Keratinocyte (primary cell): ENCODE measurements around the gene NPHS1. TPM values are rescaled to one million over a fixed set of nuclear protein-coding genes. Genes with fewer than 3 reads are reported as not detected.

Experiments used
- DNase-seq: peaks from one replicate; pipeline ENCODE4 v3.0.0-alpha.2; 2011; ENCODE audit warnings: low read depth, missing footprints, low spot score
- FAIRE-seq: peaks from 2 replicates; lab custom pipeline; 2011; peaks lifted over from hg19 to GRCh38; lab: Jason Lieb, UNC
- H2AFZ ChIP-seq: 2 replicates; pipeline ENCODE4 v1.6.0; 2012; ENCODE audit warnings: low read length, control low read depth, inconsistent platforms; ENCODE audit not compliant: control insufficient read depth
- H3K27ac ChIP-seq: 2 replicates; pipeline ENCODE4 v1.5.1; 2011; ENCODE audit warnings: low read length; ENCODE audit not compliant: control insufficient read depth, insufficient read depth
- H3K27me3 ChIP-seq: 3 replicates; pipeline ENCODE4 v1.6.0; 2011; ENCODE audit warnings: low read length; ENCODE audit not compliant: control insufficient read depth, insufficient read depth; ENCODE audit errors: extremely low read depth
- H3K36me3 ChIP-seq, 2 experiments: 2 replicates in 1 of 2; 3 replicates in 1 of 2; pipeline ENCODE4 v1.5.1; 2011; ENCODE audit warnings: low read length in 2 of 2, mild to moderate bottlenecking in 1 of 2; ENCODE audit not compliant: control insufficient read depth in 2 of 2, insufficient read depth in 2 of 2; ENCODE audit errors: extremely low read depth in 1 of 2
- H3K4me1 ChIP-seq: 3 replicates; pipeline ENCODE4 v1.5.1; 2011; ENCODE audit warnings: low read length; ENCODE audit not compliant: control insufficient read depth, insufficient read depth; ENCODE audit errors: extremely low read depth
- H3K4me2 ChIP-seq: 3 replicates; pipeline ENCODE4 v1.6.0; 2011; ENCODE audit warnings: low read depth, low read length; ENCODE audit not compliant: control insufficient read depth, insufficient read depth; ENCODE audit errors: extremely low read depth
- H3K4me3 ChIP-seq, 3 experiments: fragments of 200-600 bp in 1 of 3; sonication (generic) in 1 of 3; 2 replicates in 2 of 3; 3 replicates in 1 of 3; pipeline ENCODE4 v1.5.1; 2011 to 2016; ENCODE audit warnings: low read length in 3 of 3, mild to moderate bottlenecking in 3 of 3, control low read depth in 2 of 3, inconsistent platforms in 1 of 3, low read depth in 1 of 3, mixed read lengths in 1 of 3, mixed run types in 1 of 3, moderate library complexity in 1 of 3; ENCODE audit not compliant: control insufficient read depth in 2 of 3, insufficient read depth in 2 of 3; ENCODE audit errors: extremely low read depth in 1 of 3
- H3K79me2 ChIP-seq: 2 replicates; pipeline ENCODE4 v1.6.0; 2012; ENCODE audit warnings: low read length; ENCODE audit not compliant: control insufficient read depth, insufficient read depth
- H3K9ac ChIP-seq: 3 replicates; pipeline ENCODE4 v1.6.0; 2011; ENCODE audit warnings: low read length; ENCODE audit not compliant: control insufficient read depth, insufficient read depth; ENCODE audit errors: extremely low read depth
- H3K9me1 ChIP-seq: 3 replicates; pipeline ENCODE4 v1.6.0; 2011; ENCODE audit warnings: low read length; ENCODE audit not compliant: control insufficient read depth, insufficient read depth; ENCODE audit errors: extremely low read depth
- H3K9me3 ChIP-seq: 2 replicates; pipeline ENCODE4 v1.5.1; 2012; ENCODE audit warnings: low read depth, low read length; ENCODE audit not compliant: control insufficient read depth
- H4K20me1 ChIP-seq: 3 replicates; pipeline ENCODE4 v1.6.0; 2011; ENCODE audit warnings: low read length; ENCODE audit not compliant: control insufficient read depth, insufficient read depth; ENCODE audit errors: extremely low read depth
- EZH2 ChIP-seq: IDR thresholded peaks from one replicate; pipeline ENCODE4 v1.6.1; 2012; ENCODE audit warnings: inconsistent platforms, mild to moderate bottlenecking, low read length, moderate library complexity
- dilution Hi-C: fragments of 300-500 bp; cut with MboI; formaldehyde crosslinking; loops from one replicate; pipeline ENCODE4 v1.7.0; 2020; ENCODE audit warnings: low sequenced_read_pairs; ENCODE audit not compliant: extremely low pct_ligation_motif_present
- polyA plus RNA-seq, 5 experiments: library from polyadenylated mRNA; depleted of rRNA in 3 of 5; stranded (reverse) in 3 of 5; stranded (forward) in 1 of 5; unstranded in 1 of 5; fragments of >200 nt; gene quantifications; 1 replicate in 1 of 5; 2 replicates in 3 of 5; 3 replicates in 1 of 5; pipeline versions ENCODE4 v1.2.1 to v1.2.3, GENCODE V29; 2011 to 2012; ENCODE audit warnings: missing spikeins in 2 of 5, low read depth in 1 of 5, low replicate concordance in 1 of 5
- TF ChIP-seq, protein P1 (sequence below), 3 experiments: IDR thresholded peaks in 1 of 3; conservative IDR thresholded peaks in 1 of 3; optimal IDR thresholded peaks in 1 of 3; 2 replicates in 2 of 3; 3 replicates in 1 of 3; pipeline versions ENCODE3 to v1.5.1; 2011; ENCODE audit warnings: low read length in 3 of 3, mild to moderate bottlenecking in 3 of 3, moderate library complexity in 2 of 3, control low read depth in 1 of 3, inconsistent platforms in 1 of 3; ENCODE audit not compliant: insufficient read depth in 2 of 3; ENCODE audit errors: extremely low read depth in 1 of 3

Gene NPHS1
- polyA plus RNA-seq, 1 donor (not counting 4 experiments of a cell fraction or from before 2014, with no cell fraction given): not detected

DNA sequence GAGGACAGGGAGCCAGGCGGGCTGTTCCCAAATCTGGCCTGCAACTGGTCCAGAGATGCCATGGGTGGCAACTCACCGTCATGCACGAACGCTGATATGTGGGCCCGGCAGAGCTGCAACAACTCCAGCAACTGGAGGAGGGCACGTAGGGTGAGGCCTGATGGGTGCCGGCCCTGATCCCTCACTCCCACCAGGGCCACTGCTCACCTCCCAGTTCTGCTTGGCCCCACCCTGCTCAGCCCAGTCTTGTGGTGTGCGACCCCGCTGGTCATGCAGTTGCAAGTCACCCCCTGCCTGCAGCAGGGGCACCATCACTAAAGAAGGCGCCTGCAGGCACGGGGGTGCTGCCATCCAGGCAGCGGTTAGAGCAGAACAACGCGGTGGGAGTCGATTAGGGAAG is 60.0 kb downstream of the NPHS1 start:
- no peak overlapping the region for H3K27ac ChIP-seq
- dilution Hi-C loops: no loop called here
- no peaks in the 10 kb centered on the region for H3K36me3 ChIP-seq
- H3K79me2 ChIP-seq: no peaks in the 10 kb centered on the region
- FAIRE-seq (no peak), DNase-seq (no peak)
- H4K20me1 ChIP-seq: peaks cover 2% of the 10 kb centered on the region
- H2AFZ ChIP-seq: no peak overlapping the region
- no peak for TF ChIP-seq EZH2
- TF ChIP-seq, protein P1, sequence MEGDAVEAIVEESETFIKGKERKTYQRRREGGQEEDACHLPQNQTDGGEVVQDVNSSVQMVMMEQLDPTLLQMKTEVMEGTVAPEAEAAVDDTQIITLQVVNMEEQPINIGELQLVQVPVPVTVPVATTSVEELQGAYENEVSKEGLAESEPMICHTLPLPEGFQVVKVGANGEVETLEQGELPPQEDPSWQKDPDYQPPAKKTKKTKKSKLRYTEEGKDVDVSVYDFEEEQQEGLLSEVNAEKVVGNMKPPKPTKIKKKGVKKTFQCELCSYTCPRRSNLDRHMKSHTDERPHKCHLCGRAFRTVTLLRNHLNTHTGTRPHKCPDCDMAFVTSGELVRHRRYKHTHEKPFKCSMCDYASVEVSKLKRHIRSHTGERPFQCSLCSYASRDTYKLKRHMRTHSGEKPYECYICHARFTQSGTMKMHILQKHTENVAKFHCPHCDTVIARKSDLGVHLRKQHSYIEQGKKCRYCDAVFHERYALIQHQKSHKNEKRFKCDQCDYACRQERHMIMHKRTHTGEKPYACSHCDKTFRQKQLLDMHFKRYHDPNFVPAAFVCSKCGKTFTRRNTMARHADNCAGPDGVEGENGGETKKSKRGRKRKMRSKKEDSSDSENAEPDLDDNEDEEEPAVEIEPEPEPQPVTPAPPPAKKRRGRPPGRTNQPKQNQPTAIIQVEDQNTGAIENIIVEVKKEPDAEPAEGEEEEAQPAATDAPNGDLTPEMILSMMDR (optimal IDR thresholded peaks at IDR 0.05 in 1 of 3, IDR thresholded peaks at IDR 0.05 in 1 of 3, conservative IDR thresholded peaks at IDR 0.05 in 1 of 3; ENCODE audit: extremely low read depth in 1 of 3, insufficient read depth in 2 of 3, low read length in 3 of 3): no peak
- no peak overlapping the region for H3K9ac ChIP-seq
- H3K9me1 ChIP-seq: no peaks in the 10 kb centered on the region
- H3K9me3 ChIP-seq: no peaks in the 10 kb centered on the region
- H3K4me1 ChIP-seq: no peaks in the 10 kb centered on the region
- no peak overlapping the region for H3K4me3 ChIP-seq
- no peak overlapping the region for H3K4me2 ChIP-seq
- peaks cover 10% of the 10 kb centered on the region for H3K27me3 ChIP-seq

DNA sequence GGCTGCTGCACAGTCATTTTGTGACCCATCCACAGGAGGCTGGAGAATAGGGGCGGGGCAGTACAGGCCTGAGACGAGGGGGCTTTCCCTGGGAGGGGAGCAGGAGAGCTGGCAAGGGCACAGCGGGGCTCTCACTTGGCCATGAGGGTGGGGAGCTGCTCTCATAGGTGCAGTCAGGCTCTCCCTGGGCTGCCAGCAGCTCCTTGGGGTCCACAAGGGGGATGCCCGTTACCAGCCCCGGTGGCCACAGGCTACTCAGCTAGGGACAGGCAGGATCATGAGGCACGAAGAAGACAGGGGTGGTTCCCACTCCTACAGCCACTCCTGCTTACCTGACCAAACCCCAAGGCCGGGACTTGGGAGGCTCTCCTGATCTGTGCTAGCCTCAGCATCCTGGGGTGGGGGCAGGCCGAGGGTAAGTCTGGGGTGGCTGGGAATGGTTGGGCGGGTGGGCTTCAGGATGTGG is 60.5 kb downstream of the NPHS1 start:
- H3K4me1 ChIP-seq: no peaks in the 10 kb centered on the region
- no peak overlapping the region for H3K9ac ChIP-seq
- no peak for FAIRE-seq
- H3K9me1 ChIP-seq: no peaks in the 10 kb centered on the region
- no peak overlapping the region for H3K4me3 ChIP-seq
- H3K9me3 ChIP-seq: no peaks in the 10 kb centered on the region
- H3K4me2 ChIP-seq: no peak overlapping the region
- H3K27me3 ChIP-seq: peaks cover 6% of the 10 kb centered on the region
- no peak for DNase-seq
- H4K20me1 ChIP-seq: peaks cover 2% of the 10 kb centered on the region
- H3K79me2 ChIP-seq: no peaks in the 10 kb centered on the region
- no peak overlapping the region for H2AFZ ChIP-seq
- H3K36me3 ChIP-seq: no peaks in the 10 kb centered on the region
- dilution Hi-C loops: no loop called here
- no peak for TF ChIP-seq EZH2
- TF ChIP-seq, protein P1 (optimal IDR thresholded peaks at IDR 0.05 in 1 of 3, IDR thresholded peaks at IDR 0.05 in 1 of 3, conservative IDR thresholded peaks at IDR 0.05 in 1 of 3; ENCODE audit: extremely low read depth in 1 of 3, insufficient read depth in 2 of 3, low read length in 3 of 3): no peak
- no peak overlapping the region for H3K27ac ChIP-seq
